Adipocyte (in vitro differentiated cells): ENCODE measurements around the gene PLCL1.
A peak's percentile ranks its signal among the peaks of the same experiment; 100 is the strongest.

Experiments used
- DNase-seq: peaks from one replicate; pipeline ENCODE4 v3.0.0-alpha.2; 2015; ENCODE audit warnings: low read depth
- H3K27me3 ChIP-seq: replicated peaks from 2 replicates; pipeline ENCODE4 v1.7.0; 2013; ENCODE audit warnings: mild to moderate bottlenecking, low read length, moderate library complexity; ENCODE audit not compliant: control insufficient read depth, insufficient read depth
- H3K36me3 ChIP-seq: 2 replicates; pipeline ENCODE4 v1.7.0; 2013; ENCODE audit warnings: low read length, mild to moderate bottlenecking, moderate library complexity; ENCODE audit not compliant: control insufficient read depth, insufficient read depth, severe bottlenecking
- H3K4me1 ChIP-seq: 2 replicates; pipeline ENCODE4 v1.7.0; 2013; ENCODE audit warnings: mild to moderate bottlenecking, low read length, moderate library complexity; ENCODE audit not compliant: control insufficient read depth, insufficient read depth
- H3K4me3 ChIP-seq: 2 replicates; pipeline ENCODE4 v1.7.0; 2013; ENCODE audit warnings: mild to moderate bottlenecking, low read length, moderate library complexity
- H3K9ac ChIP-seq: 2 replicates; pipeline ENCODE4 v1.7.0; 2013; ENCODE audit warnings: mild to moderate bottlenecking, low read length, moderate library complexity
- H3K9me3 ChIP-seq: 2 replicates; pipeline ENCODE4 v1.7.0; 2013; ENCODE audit warnings: mild to moderate bottlenecking, low read length, moderate library complexity; ENCODE audit not compliant: control insufficient read depth

PLCL1 gene

DNA sequence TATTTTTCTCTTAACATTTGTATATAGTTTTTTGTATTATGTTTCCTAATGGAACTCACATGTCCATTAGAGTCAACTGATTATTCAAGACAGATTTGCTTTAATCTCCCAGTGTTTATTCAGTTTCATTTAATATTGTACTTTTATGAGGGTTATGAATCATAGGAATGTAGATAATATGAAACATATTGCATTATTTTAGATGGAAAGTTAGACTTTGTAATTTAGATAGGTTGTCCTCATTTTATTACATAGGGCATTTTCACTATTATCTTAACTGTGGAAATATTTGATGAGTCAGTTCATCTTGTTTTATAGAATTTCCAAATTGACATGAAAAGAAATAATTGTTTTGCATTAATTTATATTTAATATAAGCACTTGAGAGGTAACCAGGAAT, 240.8 kb downstream of the PLCL1 start:
- Histone ChIP-seq H3K4me3 (no peak overlapping the region), H3K9ac (no peak overlapping the region), H3K27me3 (no peaks in the 10 kb centered on the region), H3K9me3 (no peaks in the 10 kb centered on the region), H3K36me3 (no peaks in the 10 kb centered on the region), H3K4me1 (peaks cover 8% of the 10 kb centered on the region)
- DNase-seq: peak; percentile 62

DNA sequence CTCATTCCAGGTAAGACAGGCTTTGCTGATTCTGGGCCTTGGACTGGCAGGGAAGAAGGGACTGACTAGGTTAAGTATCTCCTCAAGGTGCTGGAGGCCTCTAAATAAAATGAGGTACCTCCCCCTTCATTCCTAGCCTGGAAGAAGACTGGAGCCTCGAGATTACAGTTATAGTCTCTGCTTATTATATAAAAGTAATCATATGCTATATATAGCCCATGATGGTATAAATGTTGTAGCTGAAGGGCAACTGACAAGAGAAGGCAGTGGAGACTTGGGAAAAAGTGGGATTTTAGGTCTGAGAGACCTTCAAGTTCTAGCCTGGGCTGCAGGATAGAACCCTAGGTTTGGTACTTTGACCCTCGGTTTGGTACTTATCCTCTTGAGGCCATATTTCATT, 248.3 kb downstream of the PLCL1 start:
- H3K4me3 ChIP-seq: no peak overlapping the region
- H3K4me1 ChIP-seq: no peaks in the 10 kb centered on the region
- H3K27me3 ChIP-seq: no peaks in the 10 kb centered on the region
- no peaks in the 10 kb centered on the region for H3K36me3 ChIP-seq
- H3K9me3 ChIP-seq: no peaks in the 10 kb centered on the region
- no peak overlapping the region for H3K9ac ChIP-seq
- DNase-seq: no peak

DNA sequence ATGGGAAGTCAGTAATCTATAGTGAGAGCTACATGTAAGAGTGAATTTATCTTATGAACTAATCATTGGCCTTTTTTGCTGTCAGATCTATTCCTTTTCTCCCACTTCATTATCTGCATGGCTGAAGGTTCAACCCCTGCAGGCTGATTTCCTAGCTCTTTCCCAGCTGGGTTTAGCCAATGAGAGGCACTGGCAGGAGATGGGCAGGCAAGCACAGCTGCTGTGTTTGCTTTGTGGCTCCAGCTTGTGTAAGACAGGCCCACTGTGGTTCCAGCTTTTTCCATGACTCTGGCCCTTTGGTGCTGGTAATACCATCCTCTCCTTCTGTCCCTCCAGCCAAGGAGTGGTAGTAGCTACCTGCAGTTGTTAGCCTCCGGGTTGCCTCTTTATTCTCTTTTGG, 248.8 kb downstream of the PLCL1 start:
- no peak overlapping the region for H3K4me3 ChIP-seq
- no peak for DNase-seq

DNA sequence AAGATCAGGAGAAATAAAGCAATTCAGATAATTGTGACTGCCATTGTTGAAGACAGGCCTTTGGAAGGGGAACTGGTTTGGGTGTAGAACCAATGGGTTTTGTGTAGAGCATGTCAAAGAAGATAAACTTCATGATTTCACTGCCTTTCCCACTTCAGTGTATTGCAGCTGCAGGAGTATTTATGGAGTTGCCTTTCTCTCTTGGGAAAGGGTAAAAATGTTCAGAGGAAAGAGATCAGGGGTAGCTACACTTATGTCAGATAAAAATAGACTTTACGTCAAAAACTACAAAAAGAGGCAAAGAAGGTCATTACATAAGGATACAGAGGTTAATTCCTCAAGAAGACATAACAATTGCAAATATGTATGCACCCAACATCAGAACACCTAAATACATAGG, 249.4 kb downstream of the PLCL1 start:
- no peaks in the 10 kb centered on the region for H3K9me3 ChIP-seq
- H3K27me3 ChIP-seq: no peaks in the 10 kb centered on the region
- no peaks in the 10 kb centered on the region for H3K36me3 ChIP-seq
- no peaks in the 10 kb centered on the region for H3K4me1 ChIP-seq
- no peak overlapping the region for H3K4me3 ChIP-seq
- no peak overlapping the region for H3K9ac ChIP-seq
- no peak for DNase-seq

More for the DNA sequence above, 248.8 kb downstream of the PLCL1 start:
- Histone ChIP-seq H3K36me3 (no peaks in the 10 kb centered on the region), H3K9ac (no peak overlapping the region), H3K27me3 (no peaks in the 10 kb centered on the region), H3K4me1 (no peaks in the 10 kb centered on the region), H3K9me3 (no peaks in the 10 kb centered on the region)

DNA sequence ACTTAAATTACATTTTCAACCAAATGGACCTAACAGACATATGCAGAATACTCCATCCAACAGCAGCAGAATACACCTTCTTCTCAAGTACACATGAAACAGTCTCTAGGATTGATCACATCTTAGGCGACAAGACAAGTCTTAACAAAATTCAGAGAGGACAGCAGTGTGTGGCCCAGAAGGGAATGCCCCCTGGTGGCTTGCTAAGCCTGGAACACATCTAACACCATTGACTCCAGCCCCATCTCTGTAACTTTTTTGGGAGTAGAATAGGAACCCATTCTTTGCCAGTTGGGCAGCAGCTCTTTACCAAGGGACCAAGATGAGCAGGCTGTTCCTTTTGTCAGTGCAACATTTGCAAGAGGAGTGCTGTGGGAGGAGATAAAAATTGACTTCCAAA, 249.9 kb downstream of the PLCL1 start:
- DNase-seq: peak; percentile 49
- Histone ChIP-seq H3K4me1 (no peaks in the 10 kb centered on the region), H3K9ac (no peak overlapping the region), H3K27me3 (no peaks in the 10 kb centered on the region), H3K9me3 (no peaks in the 10 kb centered on the region), H3K36me3 (no peaks in the 10 kb centered on the region), H3K4me3 (no peak overlapping the region)

DNA sequence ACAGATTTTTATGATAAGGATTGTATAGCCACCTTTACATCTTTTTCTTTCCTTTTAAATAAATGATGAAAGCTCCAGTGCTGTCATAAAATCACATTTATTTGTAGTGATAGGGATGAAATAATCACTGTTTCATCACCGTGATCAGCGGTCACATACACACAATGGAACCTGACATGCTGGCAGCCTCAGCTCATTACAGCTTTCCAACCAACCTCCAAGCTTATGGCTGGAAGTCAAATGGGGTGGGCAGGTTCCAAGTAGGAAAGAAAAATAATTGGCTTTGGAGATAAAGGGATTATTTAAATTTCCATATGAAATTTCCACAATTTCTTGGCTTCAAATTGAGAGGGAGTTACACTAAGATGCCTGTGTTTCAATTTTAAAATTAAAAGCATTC, 251.3 kb downstream of the PLCL1 start:
- no peak for DNase-seq
- Histone ChIP-seq H3K4me3 (no peak overlapping the region), H3K9me3 (no peaks in the 10 kb centered on the region), H3K4me1 (no peaks in the 10 kb centered on the region), H3K36me3 (no peaks in the 10 kb centered on the region), H3K27me3 (no peaks in the 10 kb centered on the region), H3K9ac (no peak overlapping the region)

DNA sequence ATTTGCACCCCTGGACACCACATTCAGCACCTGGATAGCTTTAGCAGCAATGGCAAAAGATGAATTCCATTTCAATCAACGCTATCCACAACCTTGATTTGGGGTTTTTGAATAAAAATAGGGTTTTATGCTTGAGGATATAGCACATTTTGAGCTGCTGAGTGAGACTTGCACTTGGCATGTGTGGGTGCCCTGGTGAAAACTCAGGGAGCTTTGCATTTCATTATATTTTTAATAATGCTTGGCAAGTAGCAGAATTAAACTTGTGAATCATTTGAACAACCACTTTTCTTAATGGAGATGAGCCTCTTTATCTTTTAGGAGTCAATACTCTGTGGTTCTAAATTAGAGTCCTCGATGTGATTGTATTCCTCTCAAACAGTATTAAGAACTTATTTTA, 252.4 kb downstream of the PLCL1 start:
- Histone ChIP-seq H3K4me1 (no peaks in the 10 kb centered on the region), H3K9me3 (no peaks in the 10 kb centered on the region), H3K4me3 (no peak overlapping the region), H3K9ac (no peak overlapping the region), H3K27me3 (no peaks in the 10 kb centered on the region), H3K36me3 (no peaks in the 10 kb centered on the region)
- DNase-seq: no peak

DNA sequence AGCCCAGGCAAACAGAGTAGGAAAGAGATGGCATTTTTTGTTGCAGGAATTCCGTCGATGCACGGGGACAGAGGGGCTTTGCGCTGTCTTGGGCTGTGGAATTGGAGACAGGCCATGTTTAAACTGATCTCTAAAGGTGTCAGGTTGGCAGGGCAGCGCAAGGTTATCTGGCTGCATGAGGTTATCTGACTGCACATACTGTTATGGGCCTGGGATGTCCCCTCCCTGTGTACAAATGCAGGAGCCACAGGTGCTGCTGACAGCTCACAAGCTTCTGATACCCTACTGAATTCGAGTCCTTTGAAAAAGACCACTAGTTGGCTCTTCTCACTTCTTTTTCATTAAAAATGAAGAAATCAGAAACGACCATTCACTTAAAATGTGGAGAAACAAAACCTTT, 255.4 kb downstream of the PLCL1 start:
- Histone ChIP-seq H3K36me3 (no peaks in the 10 kb centered on the region), H3K27me3 (no peaks in the 10 kb centered on the region), H3K4me1 (no peaks in the 10 kb centered on the region), H3K9ac (no peak overlapping the region), H3K9me3 (no peaks in the 10 kb centered on the region), H3K4me3 (no peak overlapping the region)
- DNase-seq: no peak

DNA sequence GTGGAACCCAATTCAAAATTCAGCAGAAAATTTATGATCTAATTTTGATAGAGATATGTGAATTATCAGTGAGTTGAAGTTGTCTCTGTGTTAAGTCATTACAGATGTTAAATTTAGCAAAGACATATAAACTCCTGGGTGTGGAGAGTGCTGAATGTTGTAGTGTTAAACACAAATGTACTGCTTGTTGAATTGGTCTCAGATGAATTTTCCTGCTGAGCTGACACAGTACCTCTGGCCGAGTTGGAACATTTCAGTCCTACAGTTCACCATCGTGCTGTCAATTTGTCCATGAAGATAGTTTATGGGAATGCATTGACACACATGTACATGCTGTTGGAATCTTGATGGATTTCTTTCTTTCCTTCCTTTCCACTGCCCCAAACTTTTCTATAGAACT, 255.9 kb downstream of the PLCL1 start:
- H3K4me3 ChIP-seq: no peak overlapping the region
- no peaks in the 10 kb centered on the region for H3K27me3 ChIP-seq
- no peak for DNase-seq
- no peaks in the 10 kb centered on the region for H3K9me3 ChIP-seq
- no peak overlapping the region for H3K9ac ChIP-seq
- H3K4me1 ChIP-seq: no peaks in the 10 kb centered on the region
- no peaks in the 10 kb centered on the region for H3K36me3 ChIP-seq

DNA sequence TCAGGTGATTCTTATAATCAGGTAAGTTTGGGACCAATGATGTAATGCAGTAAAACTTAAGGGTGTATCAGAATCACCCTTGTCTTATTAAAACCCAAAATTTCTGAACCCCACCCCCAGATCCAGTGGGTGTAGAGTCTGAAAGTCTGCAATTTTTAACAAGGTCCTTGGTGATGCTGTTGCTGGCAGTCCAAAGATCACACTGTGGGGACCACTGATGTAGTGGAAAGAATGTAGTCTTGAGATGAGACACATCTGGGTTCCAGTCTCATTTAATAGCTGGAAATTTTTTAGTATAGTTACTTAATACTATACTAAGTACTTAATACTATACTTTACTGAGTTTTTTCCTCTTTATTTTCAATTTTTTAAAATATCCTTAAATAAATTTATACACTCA, 258.4 kb downstream of the PLCL1 start:
- Histone ChIP-seq H3K4me1 (no peaks in the 10 kb centered on the region), H3K27me3 (no peaks in the 10 kb centered on the region), H3K36me3 (no peaks in the 10 kb centered on the region), H3K4me3 (no peak overlapping the region), H3K9ac (no peak overlapping the region), H3K9me3 (no peaks in the 10 kb centered on the region)
- DNase-seq: no peak

DNA sequence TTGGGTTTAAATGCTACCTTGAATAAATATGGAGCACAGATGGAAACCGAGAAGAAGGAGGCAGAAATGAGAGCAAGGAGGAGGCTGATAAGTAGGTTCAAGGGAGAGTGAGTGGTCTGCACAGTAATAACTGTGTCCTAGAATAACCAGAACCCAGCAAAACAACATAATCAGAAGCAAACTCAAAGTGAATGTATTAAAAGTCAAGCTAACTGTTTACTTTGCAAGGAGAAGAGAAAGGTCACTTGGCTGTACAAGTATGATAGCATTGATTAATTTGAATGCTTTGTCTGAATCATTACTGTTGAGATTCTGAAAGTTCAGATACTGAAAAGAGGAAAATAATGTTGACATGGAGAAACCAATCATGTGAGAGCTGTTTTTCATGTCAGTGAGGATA, 258.8 kb downstream of the PLCL1 start:
- no peaks in the 10 kb centered on the region for H3K4me1 ChIP-seq

DNA sequence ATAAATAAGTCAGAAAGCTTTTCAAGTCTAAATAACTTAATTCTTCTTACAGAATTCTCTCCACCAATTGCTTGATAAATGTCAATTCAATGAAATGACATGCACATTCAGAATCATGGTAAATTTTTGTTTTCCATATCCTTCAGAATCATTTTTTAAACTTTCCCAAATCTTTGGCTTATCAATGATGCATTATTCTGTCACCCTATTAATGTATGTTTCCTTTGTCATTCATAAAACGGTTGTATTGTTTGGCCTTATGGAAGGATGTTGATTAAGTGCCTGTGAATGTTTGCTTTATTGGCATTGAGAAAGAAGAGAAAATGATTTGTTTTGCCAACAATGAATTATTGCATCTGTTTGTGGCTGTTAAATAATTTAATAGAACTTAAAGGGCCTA, 260.9 kb downstream of the PLCL1 start:
- Histone ChIP-seq H3K27me3 (no peaks in the 10 kb centered on the region), H3K36me3 (no peaks in the 10 kb centered on the region), H3K9ac (no peak overlapping the region), H3K4me1 (no peaks in the 10 kb centered on the region), H3K9me3 (no peaks in the 10 kb centered on the region), H3K4me3 (no peak overlapping the region)
- no peak for DNase-seq

More for the DNA sequence above, 258.8 kb downstream of the PLCL1 start:
- Histone ChIP-seq H3K9me3 (no peaks in the 10 kb centered on the region), H3K9ac (no peak overlapping the region), H3K36me3 (no peaks in the 10 kb centered on the region), H3K4me3 (no peak overlapping the region), H3K27me3 (no peaks in the 10 kb centered on the region)
- DNase-seq: no peak
